Measurements from ENCODE around the gene TMEM184A. TPM values are rescaled to one million over a fixed set of nuclear protein-coding genes. Genes with fewer than 3 reads are reported as not detected.

The TMEM184A gene
- total and polyA plus RNA-seq, 10 of the 15 experiments (the other 5 are each of a cell fraction or from before 2014, with no cell fraction given): 0.04 to 0.15 TPM; not detected in 8

DNA sequence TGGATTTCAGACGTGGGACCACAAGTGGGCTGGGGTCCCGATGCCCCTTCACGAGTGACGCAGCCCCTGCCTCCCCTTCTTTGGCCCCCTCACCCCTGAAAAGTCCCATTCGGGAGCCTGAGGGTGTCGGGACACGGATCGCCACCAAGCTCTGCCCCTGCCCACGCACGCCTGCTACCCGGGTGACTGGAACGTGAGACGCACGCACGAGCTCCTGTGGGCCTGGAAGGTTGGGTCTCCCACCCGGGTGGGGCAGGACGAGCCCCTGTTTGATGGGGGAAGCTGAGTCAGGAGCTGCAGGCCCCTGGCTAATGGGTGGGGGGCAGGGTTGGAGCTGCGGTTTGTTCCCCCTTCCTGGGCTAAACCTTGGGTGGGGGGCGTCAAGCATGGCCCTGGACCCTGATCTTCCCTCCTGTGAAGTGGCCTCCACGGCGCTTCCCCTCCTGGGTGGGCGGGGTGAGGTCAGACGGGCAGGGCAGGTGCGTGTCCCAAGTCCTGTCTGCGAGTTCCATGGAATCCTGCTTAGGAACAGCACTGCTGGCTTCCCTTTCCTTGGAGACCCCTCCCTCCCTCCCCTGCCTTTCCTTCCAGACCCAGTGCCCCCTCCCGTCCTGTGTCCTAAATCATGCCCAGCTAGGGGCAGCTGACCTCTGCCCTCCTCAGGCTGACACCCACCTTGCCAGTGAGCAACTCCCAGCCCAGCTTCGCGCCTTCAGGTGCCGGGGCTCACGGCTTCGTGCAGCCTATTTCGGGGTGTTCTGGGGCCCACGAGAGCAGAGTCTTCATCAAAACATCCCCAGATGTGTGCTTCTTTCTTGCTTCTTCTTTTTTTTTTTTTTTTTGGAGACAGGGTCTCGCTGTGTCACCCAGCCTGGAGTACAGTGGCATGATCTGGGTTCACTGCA lies 5.3 kb upstream of the TMEM184A start:
- BruUV-seq (replicated peaks): no TSS peak

DNA sequence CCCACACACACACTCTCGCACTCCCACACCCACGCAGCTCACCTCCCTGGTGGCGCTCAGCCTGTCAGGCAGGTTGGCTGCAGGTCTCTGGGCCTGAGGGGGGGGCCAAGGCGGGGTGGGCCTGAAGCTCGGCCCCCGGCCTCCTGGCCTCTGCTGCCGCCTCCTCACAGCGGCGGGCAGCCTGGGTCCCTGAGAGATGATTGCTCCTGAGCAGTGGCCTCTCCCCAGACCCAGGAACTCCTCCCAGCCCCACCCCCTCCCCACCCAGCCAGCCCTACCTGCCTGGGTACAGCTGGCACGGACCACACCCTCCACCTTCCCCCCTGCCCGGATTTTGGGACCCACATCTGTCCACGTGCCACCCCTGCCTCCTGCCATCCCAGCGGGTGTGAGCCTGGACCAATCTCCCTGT lies 4.6 kb upstream of the TMEM184A start:
- no peaks in the 10 kb centered on the region for H3K9me3 ChIP-seq (replicated peaks; ENCODE audit: control insufficient read depth, insufficient read depth, low read length)
- H3K36me3 ChIP-seq (ENCODE audit: control insufficient read depth in 2 of 2, insufficient read depth in 2 of 2, low read length in 1 of 2): no peaks in the 10 kb centered on the region
- H2AFZ ChIP-seq (ENCODE audit: control insufficient read depth, low read depth, low read length): no peak overlapping the region
- ATAC-seq (no peak), FAIRE-seq (no peak), DNase-seq (ENCODE audit: low read depth, low spot score) (no peak)
- H3K4me1 ChIP-seq (ENCODE audit: control insufficient read depth, insufficient read depth, low read length): no peaks in the 10 kb centered on the region
- no peaks in the 10 kb centered on the region for H4K20me1 ChIP-seq (ENCODE audit: control insufficient read depth, insufficient read depth)
- ChIA-PET SMC1A (ENCODE audit: uncharacterized antibody, unreplicated experiment) (no interaction called here), POLR2A (no interaction called here), CTCF (interaction anchor here (0.5 kb wide), 1 partner anchor 385 kb away, joined by 3 read pairs; no protein-coding TSS in a partner anchor), RAD21 (ENCODE audit: unreplicated experiment) (interaction anchor here (0.6 kb wide), 1 partner anchor 100 kb away, joined by 3 read pairs; no protein-coding TSS in a partner anchor)
- WGBS (ENCODE audit: insufficient coverage, insufficient replicate concordance, low lambda C conversion rate, missing lambda C conversion rate): 63% methylated on average over 7 of the region's 13 CpGs
- H3K4me3 ChIP-seq: no peak overlapping the region
- no peak overlapping the region for H3K4me2 ChIP-seq (ENCODE audit: control insufficient read depth, insufficient read depth)
- no peak overlapping the region for H3K9ac ChIP-seq (ENCODE audit: control insufficient read depth, insufficient read depth, low read length)
- BruUV-seq (replicated peaks): no TSS peak
- intact Hi-C loops (cut with micrococcal nuclease; ENCODE audit: unreplicated experiment) (no loop called here), in situ Hi-C loops (cut with MboI) (no loop called here)
- no peaks in the 10 kb centered on the region for H3K27me3 ChIP-seq (replicated peaks in 1 of 2; ENCODE audit: control insufficient read depth in 2 of 2, insufficient read depth in 2 of 2, low read length in 1 of 2)
- no peaks in the 10 kb centered on the region for H3K79me2 ChIP-seq (ENCODE audit: control insufficient read depth, insufficient read depth, low read length)
- H3K27ac ChIP-seq (ENCODE audit: control insufficient read depth, insufficient read depth): no peak overlapping the region
- TF ChIP-seq DPF2 (IDR thresholded peaks at IDR 0.05) (no peak), NR2F1 (conservative IDR thresholded peaks at IDR 0.05) (no peak), ZNF622 (IDR thresholded peaks at IDR 0.05) (no peak), NRF1 (conservative IDR thresholded peaks at IDR 0.05; ENCODE audit: low read depth, low read length) (no peak), MLLT1 (IDR thresholded peaks at IDR 0.05) (no peak), FOS (IDR thresholded peaks at IDR 0.05; ENCODE audit: borderline replicate concordance, extremely low read depth, insufficient read length) (no peak), TCF3 (IDR thresholded peaks at IDR 0.05; ENCODE audit: borderline replicate concordance, insufficient read depth, low read depth, low read length) (no peak)
- TF ChIP-seq, protein P1, sequence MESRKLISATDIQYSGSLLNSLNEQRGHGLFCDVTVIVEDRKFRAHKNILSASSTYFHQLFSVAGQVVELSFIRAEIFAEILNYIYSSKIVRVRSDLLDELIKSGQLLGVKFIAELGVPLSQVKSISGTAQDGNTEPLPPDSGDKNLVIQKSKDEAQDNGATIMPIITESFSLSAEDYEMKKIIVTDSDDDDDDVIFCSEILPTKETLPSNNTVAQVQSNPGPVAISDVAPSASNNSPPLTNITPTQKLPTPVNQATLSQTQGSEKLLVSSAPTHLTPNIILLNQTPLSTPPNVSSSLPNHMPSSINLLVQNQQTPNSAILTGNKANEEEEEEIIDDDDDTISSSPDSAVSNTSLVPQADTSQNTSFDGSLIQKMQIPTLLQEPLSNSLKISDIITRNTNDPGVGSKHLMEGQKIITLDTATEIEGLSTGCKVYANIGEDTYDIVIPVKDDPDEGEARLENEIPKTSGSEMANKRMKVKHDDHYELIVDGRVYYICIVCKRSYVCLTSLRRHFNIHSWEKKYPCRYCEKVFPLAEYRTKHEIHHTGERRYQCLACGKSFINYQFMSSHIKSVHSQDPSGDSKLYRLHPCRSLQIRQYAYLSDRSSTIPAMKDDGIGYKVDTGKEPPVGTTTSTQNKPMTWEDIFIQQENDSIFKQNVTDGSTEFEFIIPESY (IDR thresholded peaks at IDR 0.05): no peak
- TF ChIP-seq, protein P2, sequence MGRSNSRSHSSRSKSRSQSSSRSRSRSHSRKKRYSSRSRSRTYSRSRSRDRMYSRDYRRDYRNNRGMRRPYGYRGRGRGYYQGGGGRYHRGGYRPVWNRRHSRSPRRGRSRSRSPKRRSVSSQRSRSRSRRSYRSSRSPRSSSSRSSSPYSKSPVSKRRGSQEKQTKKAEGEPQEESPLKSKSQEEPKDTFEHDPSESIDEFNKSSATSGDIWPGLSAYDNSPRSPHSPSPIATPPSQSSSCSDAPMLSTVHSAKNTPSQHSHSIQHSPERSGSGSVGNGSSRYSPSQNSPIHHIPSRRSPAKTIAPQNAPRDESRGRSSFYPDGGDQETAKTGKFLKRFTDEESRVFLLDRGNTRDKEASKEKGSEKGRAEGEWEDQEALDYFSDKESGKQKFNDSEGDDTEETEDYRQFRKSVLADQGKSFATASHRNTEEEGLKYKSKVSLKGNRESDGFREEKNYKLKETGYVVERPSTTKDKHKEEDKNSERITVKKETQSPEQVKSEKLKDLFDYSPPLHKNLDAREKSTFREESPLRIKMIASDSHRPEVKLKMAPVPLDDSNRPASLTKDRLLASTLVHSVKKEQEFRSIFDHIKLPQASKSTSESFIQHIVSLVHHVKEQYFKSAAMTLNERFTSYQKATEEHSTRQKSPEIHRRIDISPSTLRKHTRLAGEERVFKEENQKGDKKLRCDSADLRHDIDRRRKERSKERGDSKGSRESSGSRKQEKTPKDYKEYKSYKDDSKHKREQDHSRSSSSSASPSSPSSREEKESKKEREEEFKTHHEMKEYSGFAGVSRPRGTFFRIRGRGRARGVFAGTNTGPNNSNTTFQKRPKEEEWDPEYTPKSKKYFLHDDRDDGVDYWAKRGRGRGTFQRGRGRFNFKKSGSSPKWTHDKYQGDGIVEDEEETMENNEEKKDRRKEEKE (IDR thresholded peaks at IDR 0.05): no peak

More for the DNA sequence above, 5.3 kb upstream of the TMEM184A start:
- ChIA-PET CTCF (interaction anchor here (0.5 kb wide), 1 partner anchor 385 kb away, joined by 3 read pairs; no protein-coding TSS in a partner anchor), SMC1A (ENCODE audit: uncharacterized antibody, unreplicated experiment) (no interaction called here), RAD21 (ENCODE audit: unreplicated experiment) (interaction anchor here (0.6 kb wide), 1 partner anchor 101 kb away, joined by 3 read pairs; no protein-coding TSS in a partner anchor), POLR2A (no interaction called here)
- Histone ChIP-seq H3K9me3 (replicated peaks; ENCODE audit: control insufficient read depth, insufficient read depth, low read length) (no peaks in the 10 kb centered on the region), H2AFZ (ENCODE audit: control insufficient read depth, low read depth, low read length) (no peak overlapping the region), H4K20me1 (ENCODE audit: control insufficient read depth, insufficient read depth) (no peaks in the 10 kb centered on the region), H3K79me2 (ENCODE audit: control insufficient read depth, insufficient read depth, low read length) (no peaks in the 10 kb centered on the region), H3K36me3 (ENCODE audit: control insufficient read depth in 2 of 2, insufficient read depth in 2 of 2, low read length in 1 of 2) (no peaks in the 10 kb centered on the region), H3K4me2 (ENCODE audit: control insufficient read depth, insufficient read depth) (no peak overlapping the region), H3K4me3 (no peak overlapping the region), H3K9ac (ENCODE audit: control insufficient read depth, insufficient read depth, low read length) (no peak overlapping the region), H3K27ac (ENCODE audit: control insufficient read depth, insufficient read depth) (no peak overlapping the region), H3K4me1 (ENCODE audit: control insufficient read depth, insufficient read depth, low read length) (no peaks in the 10 kb centered on the region), H3K27me3 (replicated peaks in 1 of 2; ENCODE audit: control insufficient read depth in 2 of 2, insufficient read depth in 2 of 2, low read length in 1 of 2) (no peaks in the 10 kb centered on the region)
- intact Hi-C loops (cut with micrococcal nuclease; ENCODE audit: unreplicated experiment): no loop called here
- DNase-seq (ENCODE audit: low read depth, low spot score): no peak
- FAIRE-seq: no peak
- ATAC-seq: no peak
- in situ Hi-C loops (cut with MboI): no loop called here
- TF ChIP-seq BHLHE40 (IDR thresholded peaks at IDR 0.05; ENCODE audit: borderline replicate concordance in 1 of 2, low read depth in 2 of 2, low read length in 1 of 2): no peak
- WGBS (ENCODE audit: insufficient coverage, insufficient replicate concordance, low lambda C conversion rate, missing lambda C conversion rate): 60% methylated on average over 30 of the region's 34 CpGs

Data from GM12878 (cell line).